Suprapubic skin (tissue), 4 donors: ENCODE data around the gene IL32. TPM values are rescaled to one million over a fixed set of nuclear protein-coding genes. Genes with fewer than 3 reads are reported as not detected.

Experiments used
- DNase-seq, 2 donors: peaks; one replicate each; pipeline ENCODE4 v3.0.0-alpha.2; 2019; ENCODE audit warnings: low spot score in 2 of 2
- H3K27ac ChIP-seq: fragments of 200-600 bp; sonication (generic); one replicate; pipeline ENCODE4 v1.5.1; 2019
- H3K27me3 ChIP-seq: fragments of 200-600 bp; sonication (generic); one replicate; pipeline ENCODE4 v1.5.1; 2019
- H3K36me3 ChIP-seq: fragments of 200-600 bp; sonication (generic); one replicate; pipeline ENCODE4 v1.5.1; 2019
- H3K4me1 ChIP-seq: fragments of 200-600 bp; sonication (generic); one replicate; pipeline ENCODE4 v1.5.1; 2019
- H3K4me3 ChIP-seq: fragments of 200-600 bp; sonication (generic); one replicate; pipeline ENCODE4 v1.5.1; 2019; ENCODE audit warnings: mild to moderate bottlenecking
- H3K9me3 ChIP-seq: fragments of 200-600 bp; sonication (generic); one replicate; pipeline ENCODE4 v1.5.1; 2019
- EP300 ChIP-seq: sonication (generic); formaldehyde crosslinking; IDR thresholded peaks from one replicate; pipeline ENCODE4 v1.6.1; 2017; ENCODE audit warnings: antibody characterized with exemption
- POLR2A ChIP-seq, 2 donors: fragments of 450-650 bp; IDR thresholded peaks; one replicate each; pipeline ENCODE4 v1.6.1; 2017; ENCODE audit warnings: antibody characterized with exemption in 2 of 2, mild to moderate bottlenecking in 2 of 2, moderate library complexity in 2 of 2
- POLR2AphosphoS5 ChIP-seq, 3 donors: sonication (generic); formaldehyde crosslinking; IDR thresholded peaks; one replicate each; pipeline ENCODE4 v1.6.1; 2017; ENCODE audit warnings: antibody characterized with exemption in 3 of 3
- WGBS: methylation state at CpG from one replicate; pipeline ENCODE4 v1.1.5; 2018; 5-methylcytosine and 5-hydroxymethylcytosine counted together
- total RNA-seq, 4 donors: library from RNA; depleted of rRNA; stranded (reverse); fragments of >200 nt; gene quantifications; one replicate each; pipeline ENCODE4 v1.1.0, GENCODE V29; 2016
- TF ChIP-seq, protein P1 (sequence below), 2 donors: fragments of 200-600 bp in 1 of 2; fragments of 450-650 bp in 1 of 2; sonication (generic) in 1 of 2; IDR thresholded peaks; one replicate each; pipeline ENCODE4 v1.5.1; 2016 to 2019; ENCODE audit warnings: antibody characterized with exemption in 2 of 2, mild to moderate bottlenecking in 1 of 2, moderate library complexity in 1 of 2

Gene IL32
- total RNA-seq, 4 donors from 2014 or later: 2.6 to 11.9 (median 6.1) TPM

DNA sequence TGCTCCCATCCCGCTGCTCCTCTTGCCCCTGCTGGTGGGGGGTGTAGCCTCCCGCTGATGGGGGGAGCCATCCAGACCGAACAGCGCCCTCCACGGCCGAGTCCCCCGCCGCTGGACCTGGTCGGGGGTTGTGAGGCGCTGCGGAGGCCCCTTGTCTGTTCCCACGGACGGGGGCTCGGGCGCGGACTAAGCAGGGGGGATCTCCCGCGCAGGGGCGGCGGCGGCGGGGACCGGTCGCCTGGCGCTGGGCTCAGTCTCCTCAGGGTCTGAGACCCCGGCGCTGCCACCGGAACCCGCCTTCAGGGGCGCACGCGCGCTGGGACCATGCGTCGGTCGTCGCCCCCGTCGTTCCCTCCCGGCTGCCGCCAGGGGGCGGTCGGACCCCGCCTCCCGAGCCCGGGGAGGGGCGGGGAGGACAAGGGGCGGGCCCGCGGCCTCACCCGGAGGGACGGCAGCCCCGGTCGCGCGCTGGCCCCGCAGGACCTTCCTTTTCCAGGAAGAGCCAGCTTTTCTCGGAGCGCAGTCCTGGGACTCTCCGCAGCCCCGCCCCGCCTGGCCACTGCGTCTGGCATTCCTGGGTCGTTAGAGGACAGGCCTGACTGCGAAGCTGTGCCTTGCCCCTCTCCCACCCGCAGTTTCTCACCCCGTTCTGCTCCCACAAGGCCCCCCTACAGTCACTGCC is 6.3 kb upstream of the IL32 start:
- Histone ChIP-seq H3K27ac (peak overlapping the region; percentile 70), H3K4me1 (peaks cover 20% of the 10 kb centered on the region), H3K4me3 (peak overlapping the region; percentile 89), H3K9me3 (no peaks in the 10 kb centered on the region), H3K27me3 (no peaks in the 10 kb centered on the region), H3K36me3 (no peaks in the 10 kb centered on the region)
- 0% methylated on average over 2 of the region's 67 CpGs for WGBS
- DNase-seq: peak; percentile 91 to 92
- TF ChIP-seq POLR2A (IDR thresholded peaks at IDR 0.05) (no peak), POLR2AphosphoS5 (IDR thresholded peaks at IDR 0.05) (peak in 1 of 3 donors; percentile 36), EP300 (no peak)
- TF ChIP-seq, protein P1, sequence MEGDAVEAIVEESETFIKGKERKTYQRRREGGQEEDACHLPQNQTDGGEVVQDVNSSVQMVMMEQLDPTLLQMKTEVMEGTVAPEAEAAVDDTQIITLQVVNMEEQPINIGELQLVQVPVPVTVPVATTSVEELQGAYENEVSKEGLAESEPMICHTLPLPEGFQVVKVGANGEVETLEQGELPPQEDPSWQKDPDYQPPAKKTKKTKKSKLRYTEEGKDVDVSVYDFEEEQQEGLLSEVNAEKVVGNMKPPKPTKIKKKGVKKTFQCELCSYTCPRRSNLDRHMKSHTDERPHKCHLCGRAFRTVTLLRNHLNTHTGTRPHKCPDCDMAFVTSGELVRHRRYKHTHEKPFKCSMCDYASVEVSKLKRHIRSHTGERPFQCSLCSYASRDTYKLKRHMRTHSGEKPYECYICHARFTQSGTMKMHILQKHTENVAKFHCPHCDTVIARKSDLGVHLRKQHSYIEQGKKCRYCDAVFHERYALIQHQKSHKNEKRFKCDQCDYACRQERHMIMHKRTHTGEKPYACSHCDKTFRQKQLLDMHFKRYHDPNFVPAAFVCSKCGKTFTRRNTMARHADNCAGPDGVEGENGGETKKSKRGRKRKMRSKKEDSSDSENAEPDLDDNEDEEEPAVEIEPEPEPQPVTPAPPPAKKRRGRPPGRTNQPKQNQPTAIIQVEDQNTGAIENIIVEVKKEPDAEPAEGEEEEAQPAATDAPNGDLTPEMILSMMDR (IDR thresholded peaks at IDR 0.05): peak; percentile 81 to 96

DNA sequence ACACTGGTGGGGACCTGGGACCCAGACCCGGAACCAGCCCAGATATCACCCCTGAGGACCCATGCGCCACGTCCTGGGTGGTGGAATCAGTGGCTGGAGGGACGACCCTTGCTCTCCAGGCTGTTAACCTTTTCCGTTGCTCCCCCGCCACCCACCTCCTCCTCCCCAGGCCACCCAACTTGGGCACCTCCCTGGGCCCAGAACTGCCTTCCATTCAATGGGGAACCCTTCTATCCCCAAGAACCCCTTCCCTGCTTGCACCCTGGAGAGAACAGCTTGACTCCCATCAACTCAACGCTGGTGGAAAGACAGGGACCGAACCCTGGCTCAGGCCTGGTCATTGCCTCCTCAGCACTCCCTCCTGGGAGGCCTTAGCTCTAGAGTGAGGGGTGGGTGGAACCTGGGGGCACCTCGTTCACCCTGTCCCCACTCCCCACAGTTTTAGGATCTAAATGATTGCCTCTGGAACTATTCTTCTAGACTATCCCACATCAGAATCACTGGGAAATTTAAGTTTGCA is 5.7 kb upstream of the IL32 start:
- DNase-seq: no peak
- peak overlapping the region; percentile 89 for H3K4me3 ChIP-seq
- no peak for TF ChIP-seq POLR2AphosphoS5 (IDR thresholded peaks at IDR 0.05)
- TF ChIP-seq, protein P1 (IDR thresholded peaks at IDR 0.05): no peak
- no peak for TF ChIP-seq POLR2A (IDR thresholded peaks at IDR 0.05)
- TF ChIP-seq EP300: no peak
- H3K27ac ChIP-seq: peak overlapping the region; percentile 70
- H3K4me1 ChIP-seq: peaks cover 23% of the 10 kb centered on the region
- no peaks in the 10 kb centered on the region for H3K27me3 ChIP-seq
- H3K36me3 ChIP-seq: no peaks in the 10 kb centered on the region
- no peaks in the 10 kb centered on the region for H3K9me3 ChIP-seq
- WGBS: 74% methylated on average over 8 of the region's 9 CpGs

DNA sequence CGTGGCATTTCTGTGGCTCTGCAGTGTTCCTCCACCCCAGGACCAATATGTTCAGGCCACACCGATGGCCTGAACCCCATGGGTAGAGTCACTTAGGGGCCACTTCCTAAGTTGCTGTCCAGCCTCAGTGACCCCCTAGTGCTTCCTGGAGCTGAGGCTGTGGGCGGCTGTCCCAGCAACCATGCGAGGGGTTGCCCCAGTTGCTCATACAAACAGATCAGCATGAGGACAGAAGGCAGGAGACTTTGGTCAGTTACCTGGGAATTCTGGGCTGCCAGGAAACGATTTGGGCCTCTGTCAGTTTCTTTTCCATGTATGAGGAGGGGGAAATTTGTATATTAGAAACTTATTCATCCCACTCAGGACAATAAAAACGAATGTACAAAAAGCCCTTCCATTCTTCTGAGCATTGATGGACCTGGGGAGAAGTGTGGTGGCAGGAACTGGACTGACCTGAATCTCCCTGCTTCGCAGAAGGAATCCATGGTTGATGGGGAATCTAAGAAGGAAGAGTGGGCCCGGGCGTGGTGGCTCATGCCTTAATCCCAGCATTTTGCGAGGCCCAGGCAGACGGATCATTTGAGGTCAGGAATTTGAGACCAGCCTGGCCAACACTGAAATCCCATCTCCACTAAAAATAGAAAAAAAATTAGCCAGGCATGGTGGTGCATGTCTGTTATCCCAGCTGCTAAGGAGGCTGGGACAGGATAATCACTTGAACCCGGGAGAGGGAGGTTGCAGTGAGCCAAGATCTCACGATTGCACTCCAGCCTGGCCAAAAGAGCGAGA is 4.9 kb upstream of the IL32 start:
- Histone ChIP-seq H3K36me3 (no peaks in the 10 kb centered on the region), H3K27me3 (no peaks in the 10 kb centered on the region), H3K4me1 (peaks cover 30% of the 10 kb centered on the region), H3K9me3 (no peaks in the 10 kb centered on the region), H3K27ac (no peak overlapping the region), H3K4me3 (no peak overlapping the region)
- TF ChIP-seq EP300: no peak
- TF ChIP-seq, protein P1 (IDR thresholded peaks at IDR 0.05): no peak
- TF ChIP-seq POLR2AphosphoS5 (IDR thresholded peaks at IDR 0.05): no peak
- no peak for TF ChIP-seq POLR2A (IDR thresholded peaks at IDR 0.05)
- no peak for DNase-seq
- 78% methylated on average over 13 of the region's 14 CpGs for WGBS

DNA sequence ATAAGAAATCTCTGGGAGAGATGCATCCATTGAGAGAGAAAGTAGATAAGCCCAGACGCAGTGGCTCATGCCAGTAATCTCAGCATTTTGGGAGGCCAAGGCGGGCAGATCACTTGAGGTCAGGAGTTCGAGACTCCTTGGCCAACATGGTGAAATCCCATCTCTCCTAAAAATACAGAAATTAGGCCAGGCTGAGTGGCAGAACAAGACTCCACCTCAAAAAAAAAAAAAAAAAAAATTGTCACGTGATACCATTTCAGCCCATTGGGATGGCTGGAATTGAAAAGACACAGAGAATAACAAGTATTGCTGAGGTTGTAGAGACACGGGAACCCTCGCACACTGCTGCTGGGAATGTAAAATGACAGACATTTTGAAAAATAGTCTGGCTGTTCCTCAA is 2.9 kb upstream of the IL32 start:
- no peaks in the 10 kb centered on the region for H3K36me3 ChIP-seq
- H3K27ac ChIP-seq: no peak overlapping the region
- no peak for DNase-seq
- H3K9me3 ChIP-seq: no peaks in the 10 kb centered on the region
- peaks cover 45% of the 10 kb centered on the region for H3K4me1 ChIP-seq
- H3K27me3 ChIP-seq: no peaks in the 10 kb centered on the region
- no peak overlapping the region for H3K4me3 ChIP-seq
- WGBS: 90% methylated on average over 6 of the region's 6 CpGs
- no peak for TF ChIP-seq POLR2A (IDR thresholded peaks at IDR 0.05)
- TF ChIP-seq POLR2AphosphoS5 (IDR thresholded peaks at IDR 0.05): no peak
- no peak for TF ChIP-seq EP300
- TF ChIP-seq, protein P1 (IDR thresholded peaks at IDR 0.05): no peak
